Esophagus muscularis mucosa (tissue), 4 donors: ENCODE measurements around the gene GRID1.

Experiments
- EP300 ChIP-seq: sonication (generic); formaldehyde crosslinking; IDR thresholded peaks from one replicate; pipeline ENCODE4 v1.6.1; 2017; ENCODE audit warnings: antibody characterized with exemption
- POLR2A ChIP-seq: fragments of 450-650 bp; IDR thresholded peaks from one replicate; pipeline ENCODE4 v1.6.1; 2017; ENCODE audit warnings: antibody characterized with exemption, moderate library complexity, mild to moderate bottlenecking, low read depth
- POLR2AphosphoS5 ChIP-seq, 2 donors: sonication (generic); formaldehyde crosslinking; IDR thresholded peaks; one replicate each; pipeline ENCODE4 v1.6.1; 2017; ENCODE audit warnings: antibody characterized with exemption in 2 of 2
- TF ChIP-seq, protein P1 (sequence below), 3 experiments: fragments of 200-600 bp in 2 of 3; fragments of 450-650 bp in 1 of 3; sonication (generic) in 2 of 3; IDR thresholded peaks; one replicate each; pipeline ENCODE4 v1.5.1; 2017 to 2019; ENCODE audit warnings: antibody characterized with exemption in 3 of 3, mild to moderate bottlenecking in 2 of 3, moderate library complexity in 1 of 3

DNA sequence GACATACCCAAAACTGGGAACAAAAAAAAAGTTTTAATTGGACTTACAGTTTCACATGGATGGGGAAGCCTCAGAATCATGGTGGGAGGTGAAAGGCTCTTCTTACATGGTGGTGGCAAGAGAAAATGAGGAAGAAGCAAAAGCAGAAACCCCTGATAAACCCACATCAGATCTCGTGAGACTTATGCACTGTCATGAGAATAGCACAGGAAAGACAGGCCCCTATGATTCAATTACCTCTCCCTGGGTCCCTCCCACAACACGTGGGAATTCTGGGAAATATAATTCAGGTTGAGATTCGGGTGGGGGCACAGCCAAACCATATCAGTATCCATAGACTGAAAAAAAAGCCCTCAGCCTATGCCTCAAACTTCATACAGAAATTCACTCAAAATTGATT lies 647.2 kb downstream of the GRID1 start:
- no peak for TF ChIP-seq POLR2A
- TF ChIP-seq POLR2AphosphoS5 (IDR thresholded peaks at IDR 0.05), result no peak
- TF ChIP-seq, protein P1, sequence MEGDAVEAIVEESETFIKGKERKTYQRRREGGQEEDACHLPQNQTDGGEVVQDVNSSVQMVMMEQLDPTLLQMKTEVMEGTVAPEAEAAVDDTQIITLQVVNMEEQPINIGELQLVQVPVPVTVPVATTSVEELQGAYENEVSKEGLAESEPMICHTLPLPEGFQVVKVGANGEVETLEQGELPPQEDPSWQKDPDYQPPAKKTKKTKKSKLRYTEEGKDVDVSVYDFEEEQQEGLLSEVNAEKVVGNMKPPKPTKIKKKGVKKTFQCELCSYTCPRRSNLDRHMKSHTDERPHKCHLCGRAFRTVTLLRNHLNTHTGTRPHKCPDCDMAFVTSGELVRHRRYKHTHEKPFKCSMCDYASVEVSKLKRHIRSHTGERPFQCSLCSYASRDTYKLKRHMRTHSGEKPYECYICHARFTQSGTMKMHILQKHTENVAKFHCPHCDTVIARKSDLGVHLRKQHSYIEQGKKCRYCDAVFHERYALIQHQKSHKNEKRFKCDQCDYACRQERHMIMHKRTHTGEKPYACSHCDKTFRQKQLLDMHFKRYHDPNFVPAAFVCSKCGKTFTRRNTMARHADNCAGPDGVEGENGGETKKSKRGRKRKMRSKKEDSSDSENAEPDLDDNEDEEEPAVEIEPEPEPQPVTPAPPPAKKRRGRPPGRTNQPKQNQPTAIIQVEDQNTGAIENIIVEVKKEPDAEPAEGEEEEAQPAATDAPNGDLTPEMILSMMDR (IDR thresholded peaks at IDR 0.05), result no peak
- TF ChIP-seq EP300, result no peak
